HS-27A (cell line): Measurements from ENCODE around the gene HYLS1.

ENCODE experiments used
- DNase-seq: peaks from one replicate; pipeline ENCODE4 v3.0.0-alpha.2; 2012; ENCODE audit warnings: low read depth, missing footprints

The HYLS1 gene

GRCh38 chr11:125933030-125933813 lies 45.8 kb downstream of the HYLS1 start:
- no peak for DNase-seq

- no peak for DNase-seq
These were observed 47.0 kb downstream of the HYLS1 start for GRCh38 chr11:125934473-125934872.

GRCh38 chr11:125935056-125935455 lies 47.6 kb downstream of the HYLS1 start:
- no peak for DNase-seq

GRCh38 chr11:125935618-125936199 lies 48.2 kb downstream of the HYLS1 start:
- no peak for DNase-seq

- DNase-seq, result no peak
These were observed 51.0 kb downstream of the HYLS1 start for GRCh38 chr11:125938418-125938817.

- DNase-seq, result no peak
These were observed 51.6 kb downstream of the HYLS1 start for GRCh38 chr11:125939081-125939521.

GRCh38 chr11:125940145-125940544 lies 52.7 kb downstream of the HYLS1 start:
- no peak for DNase-seq

- DNase-seq, result no peak
These were observed 53.8 kb downstream of the HYLS1 start for GRCh38 chr11:125941267-125941618.

GRCh38 chr11:125941619-125942611 lies 54.4 kb downstream of the HYLS1 start:
- no peak for DNase-seq

- no peak for DNase-seq
These were observed 55.4 kb downstream of the HYLS1 start for GRCh38 chr11:125942771-125943428.

- no peak for DNase-seq
These were observed 56.3 kb downstream of the HYLS1 start for GRCh38 chr11:125943661-125944349.

- no peak for DNase-seq
These were observed 57.0 kb downstream of the HYLS1 start for GRCh38 chr11:125944350-125945010.

GRCh38 chr11:125945011-125945796 lies 57.7 kb downstream of the HYLS1 start:
- no peak for DNase-seq

GRCh38 chr11:125945797-125946520 lies 58.5 kb downstream of the HYLS1 start, which contains the start of gene VSIG10L2:
Gene VSIG10L2 (plus strand): TSS chr11:125946044. CDS start chr11:125946056, 12 bp downstream.
- no peak for DNase-seq

GRCh38 chr11:125946712-125947418 lies 59.4 kb downstream of the HYLS1 start:
- no peak for DNase-seq

GRCh38 chr11:125947419-125948277 lies 60.2 kb downstream of the HYLS1 start:
- no peak for DNase-seq

GRCh38 chr11:125948278-125949051 lies 61.0 kb downstream of the HYLS1 start:
- DNase-seq, result no peak
